HG03354 (cell line): ENCODE results near the gene COPB1.
A peak's percentile ranks its signal among the peaks of the same experiment; 100 is the strongest.

Source experiments
- ATAC-seq: cut with Tn5 transposase; IDR thresholded peaks from one replicate; pipeline ENCODE4 v1.9.1; 2021; ENCODE audit warnings: mild to moderate bottlenecking; ENCODE audit not compliant: unreplicated experiment, poor library complexity, severe bottlenecking

Gene COPB1

GRCh38 chr11:14518820-14519219 lies 19.2 kb upstream of the COPB1 start:
- no peak for ATAC-seq

GRCh38 chr11:14513800-14514199 lies 14.2 kb upstream of the COPB1 start:
- no peak for ATAC-seq

GRCh38 chr11:14506532-14506931 lies 6.9 kb upstream of the COPB1 start:
- no peak for ATAC-seq

- ATAC-seq, result no peak
These were observed 3.4 kb upstream of the COPB1 start for GRCh38 chr11:14503023-14503422.

GRCh38 chr11:14502039-14502438 lies 2.4 kb upstream of the COPB1 start:
- no peak for ATAC-seq

- peak; percentile 71 for ATAC-seq
These were observed 605 bp upstream of the COPB1 start for GRCh38 chr11:14500181-14500651.

GRCh38 chr11:14499178-14499559 lies 442 bp downstream of the COPB1 start:
- peak; percentile 14 for ATAC-seq

GRCh38 chr11:14480716-14481115 lies 18.9 kb downstream of the COPB1 start:
- ATAC-seq, result no peak

GRCh38 chr11:14471127-14471526 lies 28.5 kb downstream of the COPB1 start:
- ATAC-seq, result no peak

GRCh38 chr11:14463623-14464022 lies 36.0 kb downstream of the COPB1 start:
- no peak for ATAC-seq

- no peak for ATAC-seq
These were observed 39.5 kb downstream of the COPB1 start for GRCh38 chr11:14460147-14460546.

GRCh38 chr11:14458377-14458776 lies 41.2 kb downstream of the COPB1 start:
- no peak for ATAC-seq

- no peak for ATAC-seq
These were observed 43.8 kb downstream of the COPB1 start for GRCh38 chr11:14455648-14456430.

GRCh38 chr11:14454861-14455632 lies 44.6 kb downstream of the COPB1 start:
- no peak for ATAC-seq

- ATAC-seq, result peak; percentile 68
These were observed 47.8 kb downstream of the COPB1 start for GRCh38 chr11:14451825-14452224.

GRCh38 chr11:14449302-14449714 lies 50.3 kb downstream of the COPB1 start:
- no peak for ATAC-seq

GRCh38 chr11:14448240-14448639 lies 51.4 kb downstream of the COPB1 start:
- no peak for ATAC-seq

GRCh38 chr11:14446701-14447169 lies 52.9 kb downstream of the COPB1 start:
- peak; percentile 78 for ATAC-seq

- no peak for ATAC-seq
These were observed 53.8 kb downstream of the COPB1 start for GRCh38 chr11:14445542-14446530.
